SK-N-SH (cell line): Measurements from ENCODE around the gene PRMT9. TPM values are rescaled to one million over a fixed set of nuclear protein-coding genes. Genes with fewer than 3 reads are reported as not detected.

Source experiments
- CTCF ChIA-PET: fragments of 300-600, 350-600 bp; formaldehyde crosslinking; extraction: SDS; loops from one replicate; lab custom pipeline; 2021; lab: Yijun Ruan, JAX
- POLR2A ChIA-PET: fragments of 350-600 bp; sonication (Branson Sonifier 250); formaldehyde crosslinking; extraction: SDS; loops from one replicate; lab custom pipeline; 2020; ENCODE audit warnings: antibody characterized with exemption, inconsistent platforms; lab: Yijun Ruan, JAX
- DNase-seq: peaks from one replicate; pipeline ENCODE4 v3.0.0; 2012
- H2AFZ ChIP-seq: fragments of 200-600 bp; sonication (generic); 2 replicates; pipeline ENCODE4 v1.8.1; 2016; ENCODE audit warnings: antibody characterized with exemption, mild to moderate bottlenecking, low read depth
- H3F3A ChIP-seq: fragments of 200-600 bp; sonication (generic); replicated peaks from 2 replicates; pipeline ENCODE3; 2016; ENCODE audit warnings: antibody characterized with exemption, mild to moderate bottlenecking; ENCODE audit not compliant: insufficient read depth
- H3K27ac ChIP-seq, 2 experiments: fragments of 200-500 bp in 1 of 2; fragments of 200-600 bp in 1 of 2; sonication (Bioruptor generic) in 1 of 2; sonication (generic), shearing (Covaris generic) in 1 of 2; 2 replicates each; pipeline versions ENCODE4 v1.5.1 to v1.6.1; 2014 to 2016; ENCODE audit warnings: low read depth in 2 of 2, inconsistent platforms in 1 of 2, low read length in 1 of 2, mild to moderate bottlenecking in 1 of 2, mixed read lengths in 1 of 2
- H3K27me3 ChIP-seq: fragments of 200-600 bp; sonication (generic), shearing (Covaris generic); 2 replicates; pipeline ENCODE4 v1.6.1; 2016; ENCODE audit warnings: mixed run types; ENCODE audit not compliant: insufficient read depth
- H3K36me3 ChIP-seq, 2 experiments: fragments of 200-500 bp in 1 of 2; fragments of 200-600 bp in 1 of 2; sonication (Bioruptor generic) in 1 of 2; sonication (generic) in 1 of 2; replicated peaks in 1 of 2; 2 replicates each; pipeline versions ENCODE3 to v1.5.1; 2014 to 2016; ENCODE audit warnings: low read length in 1 of 2, mild to moderate bottlenecking in 1 of 2; ENCODE audit not compliant: insufficient read depth in 2 of 2, control insufficient read depth in 1 of 2
- H3K4me1 ChIP-seq, 2 experiments: fragments of 200-500 bp in 1 of 2; fragments of 200-600 bp in 1 of 2; sonication (Bioruptor generic) in 1 of 2; sonication (generic), shearing (Covaris generic) in 1 of 2; 2 replicates each; pipeline versions ENCODE4 v1.5.1 to v1.6.1; 2014 to 2016; ENCODE audit warnings: low read depth in 1 of 2, low read length in 1 of 2, mixed run types in 1 of 2; ENCODE audit not compliant: insufficient read depth in 2 of 2, control insufficient read depth in 1 of 2
- H3K4me2 ChIP-seq: fragments of 200-600 bp; sonication (generic), shearing (Covaris generic); 2 replicates; pipeline ENCODE4 v1.6.1; 2017; ENCODE audit warnings: mixed run types
- H3K4me3 ChIP-seq, 2 experiments: fragments of 200-500 bp in 1 of 2; fragments of 200-600 bp in 1 of 2; sonication (Bioruptor generic) in 1 of 2; sonication (generic), shearing (Covaris generic) in 1 of 2; 2 replicates each; pipeline versions ENCODE4 v1.5.1 to v1.8.1; 2014 to 2016; ENCODE audit warnings: low read depth in 2 of 2, inconsistent platforms in 1 of 2, low read length in 1 of 2, mild to moderate bottlenecking in 1 of 2, mixed read lengths in 1 of 2, moderate library complexity in 1 of 2
- H3K79me2 ChIP-seq: fragments of 200-600 bp; sonication (generic); 2 replicates; pipeline ENCODE4 v1.8.1; 2017; ENCODE audit warnings: mild to moderate bottlenecking; ENCODE audit not compliant: insufficient read depth
- H3K9ac ChIP-seq: fragments of 200-600 bp; sonication (generic); 2 replicates; pipeline ENCODE4 v1.6.1; 2017; ENCODE audit warnings: mixed run types
- H3K9me2 ChIP-seq: fragments of 200-600 bp; sonication (generic); 2 replicates; pipeline ENCODE4 v1.6.1; 2017; ENCODE audit warnings: mixed run types
- H3K9me3 ChIP-seq: fragments of 200-600 bp; sonication (generic); 2 replicates; pipeline ENCODE4 v1.6.1; 2017; ENCODE audit warnings: mixed run types, mild to moderate bottlenecking, moderate library complexity
- H4K20me1 ChIP-seq: fragments of 200-600 bp; sonication (generic); 2 replicates; pipeline ENCODE4 v1.6.1; 2017; ENCODE audit warnings: mild to moderate bottlenecking, mixed run types; ENCODE audit not compliant: insufficient read depth
- CHD2 ChIP-seq: fragments of 150-350 bp; IDR thresholded peaks from 2 replicates; pipeline ENCODE4 v1.6.1; 2018; ENCODE audit warnings: low read length; ENCODE audit not compliant: partially characterized antibody
- GATA2 ChIP-seq: sonication (generic); formaldehyde crosslinking; IDR thresholded peaks from 2 replicates; pipeline ENCODE4 v1.5.0; 2020; ENCODE audit warnings: mild to moderate bottlenecking, missing genetic modification reagents
- IRF3 ChIP-seq: fragments of 150-350 bp; IDR thresholded peaks from 2 replicates; pipeline ENCODE4 v1.6.1; 2016; ENCODE audit warnings: mild to moderate bottlenecking, low read depth, low read length
- JUND ChIP-seq: IDR thresholded peaks from 2 replicates; pipeline ENCODE4 v1.4.0; 2012
- MEF2A ChIP-seq: IDR thresholded peaks from 2 replicates; pipeline ENCODE4 v1.4.0; 2012; ENCODE audit warnings: low read depth, borderline replicate concordance
- NRF1 ChIP-seq: IDR thresholded peaks from 2 replicates; pipeline ENCODE4 v1.6.1; 2012; ENCODE audit warnings: low read depth, mild to moderate bottlenecking, low read length
- RAD21 ChIP-seq: IDR thresholded peaks from 2 replicates; pipeline ENCODE4 v1.6.1; 2012; ENCODE audit warnings: mild to moderate bottlenecking, low read length
- REST ChIP-seq: IDR thresholded peaks from 2 replicates; pipeline ENCODE4 v1.6.1; 2012; ENCODE audit warnings: mild to moderate bottlenecking, low read depth, low read length, moderate library complexity
- SMC3 ChIP-seq: IDR thresholded peaks from 2 replicates; pipeline ENCODE4 v1.6.1; 2012; ENCODE audit warnings: low read depth, low read length, improper control_type of control experiment
- TAF1 ChIP-seq: IDR thresholded peaks from 2 replicates; pipeline ENCODE4 v1.6.1; 2012; ENCODE audit warnings: low read depth, mild to moderate bottlenecking, low read length, moderate library complexity, borderline replicate concordance
- TEAD4 ChIP-seq: IDR thresholded peaks from 2 replicates; pipeline ENCODE4 v1.4.0; 2012; ENCODE audit warnings: mild to moderate bottlenecking, borderline replicate concordance; ENCODE audit not compliant: insufficient read depth
- YY1 ChIP-seq: IDR thresholded peaks from 2 replicates; pipeline ENCODE4 v1.4.0; 2012; ENCODE audit warnings: low read depth, mild to moderate bottlenecking
- WGBS: methylation state at CpG from one replicate; pipeline ENCODE4 v1.1.6; 2017; ENCODE audit warnings: low lambda C conversion rate; 5-methylcytosine and 5-hydroxymethylcytosine counted together
- polyA plus RNA-seq, 3 experiments: library from polyadenylated mRNA; depleted of rRNA; stranded (reverse); fragments of >200 nt; gene quantifications; 2 replicates each; pipeline ENCODE4 v1.2.3, GENCODE V29; 2012
- TF ChIP-seq, protein P1 (sequence below): fragments of 200-600 bp; sonication (generic); IDR thresholded peaks from 2 replicates; pipeline ENCODE4 v1.6.1; 2017; ENCODE audit warnings: antibody characterized with exemption, mild to moderate bottlenecking, moderate library complexity

The PRMT9 gene
- polyA plus RNA-seq, 1 of the 3 experiments (the other 2 are of a cell fraction), result 3.9 TPM

GRCh38 chr4:147596981-147597380 is 87.0 kb downstream of the PRMT9 start (continued):
- TF ChIP-seq TEAD4 (no peak), JUND (no peak; the same call in 1 of the 2 replicates), IRF3 (no peak), CHD2 (no peak), NRF1 (no peak), MEF2A (no peak)
- TF ChIP-seq, all 33 proteins: peak for 5

DNA sequence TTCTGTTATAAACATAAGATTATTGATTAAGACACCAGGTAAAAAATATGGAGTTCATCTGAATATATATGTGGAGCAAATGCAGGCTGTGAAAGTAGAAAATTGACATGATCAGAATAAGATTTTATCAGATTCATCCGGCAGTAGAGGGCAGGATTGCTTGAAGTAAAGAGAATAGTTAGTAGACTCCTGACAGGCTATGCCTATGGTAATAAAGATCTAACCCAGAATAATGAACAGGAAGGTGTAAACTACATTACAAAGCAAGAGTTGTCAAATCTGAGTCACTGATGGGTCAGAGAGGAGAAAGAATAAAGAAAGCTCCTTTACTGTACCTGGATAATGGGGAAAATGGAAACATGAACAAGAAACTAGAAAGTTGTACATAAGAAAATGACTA is 87.6 kb downstream of the PRMT9 start:
- H3K4me1 ChIP-seq, result peaks cover 10 to 17% of the 10 kb centered on the region in 2 experiments; a peak in 2 of 4 replicates
- H3K9me2 ChIP-seq, result no peaks in the 10 kb centered on the region
- CTCF ChIA-PET, result interaction anchor here (0.7 to 6.5 kb wide), 4 partner anchors 20 to 577 kb away, joined by 3 to 40 read pairs (median 3); partner anchors contain the start of gene TMEM184C

More for the DNA sequence above, 87.6 kb downstream of the PRMT9 start:
- Histone ChIP-seq H2AFZ (no peak overlapping the region), H3K27me3 (no peaks in the 10 kb centered on the region), H3K9ac (no peak overlapping the region), H3K4me3 (no peak overlapping the region), H3K4me2 (no peak overlapping the region), H4K20me1 (no peaks in the 10 kb centered on the region), H3K9me3 (no peaks in the 10 kb centered on the region), H3K27ac (no peak overlapping the region; a peak in 1 of 4 replicates), H3K79me2 (no peaks in the 10 kb centered on the region), H3K36me3 (no peaks in the 10 kb centered on the region), H3F3A (no peaks in the 10 kb centered on the region)
- TF ChIP-seq SMC3, result peak; percentile 7; the same call in 1 of the 2 replicates
- no peak for TF ChIP-seq TAF1
- no peak for TF ChIP-seq GATA2 (CRISPR knock-in tag)
- no peak for TF ChIP-seq REST
- TF ChIP-seq, protein P1, sequence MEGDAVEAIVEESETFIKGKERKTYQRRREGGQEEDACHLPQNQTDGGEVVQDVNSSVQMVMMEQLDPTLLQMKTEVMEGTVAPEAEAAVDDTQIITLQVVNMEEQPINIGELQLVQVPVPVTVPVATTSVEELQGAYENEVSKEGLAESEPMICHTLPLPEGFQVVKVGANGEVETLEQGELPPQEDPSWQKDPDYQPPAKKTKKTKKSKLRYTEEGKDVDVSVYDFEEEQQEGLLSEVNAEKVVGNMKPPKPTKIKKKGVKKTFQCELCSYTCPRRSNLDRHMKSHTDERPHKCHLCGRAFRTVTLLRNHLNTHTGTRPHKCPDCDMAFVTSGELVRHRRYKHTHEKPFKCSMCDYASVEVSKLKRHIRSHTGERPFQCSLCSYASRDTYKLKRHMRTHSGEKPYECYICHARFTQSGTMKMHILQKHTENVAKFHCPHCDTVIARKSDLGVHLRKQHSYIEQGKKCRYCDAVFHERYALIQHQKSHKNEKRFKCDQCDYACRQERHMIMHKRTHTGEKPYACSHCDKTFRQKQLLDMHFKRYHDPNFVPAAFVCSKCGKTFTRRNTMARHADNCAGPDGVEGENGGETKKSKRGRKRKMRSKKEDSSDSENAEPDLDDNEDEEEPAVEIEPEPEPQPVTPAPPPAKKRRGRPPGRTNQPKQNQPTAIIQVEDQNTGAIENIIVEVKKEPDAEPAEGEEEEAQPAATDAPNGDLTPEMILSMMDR, result peak; percentile 28; the same call in 1 of the 2 replicates
- TF ChIP-seq YY1, result no peak
- peak; percentile 44 for TF ChIP-seq RAD21
- 51% methylated on average over 1 of the region's 1 CpG for WGBS
- POLR2A ChIA-PET, result no interaction called here
- no peak for DNase-seq
